OCI-M1 (cell line): ENCODE results near the gene VNN1.
A peak's percentile ranks its signal among the peaks of the same experiment; 100 is the strongest.
"Not testable (repeated sequence)": the region's sequence is repeated elsewhere in the genome, so short reads cannot be mapped to it uniquely, and the experiment has no call there.

Experiments used
- DNase-seq: peaks from one replicate; lab custom pipeline; 2025; lab: John Stamatoyannopoulos, UW

The VNN1 gene

GRCh38 chr6:132671295-132671694 lies 42.6 kb downstream of the VNN1 start:
- DNase-seq: no peak

DNA sequence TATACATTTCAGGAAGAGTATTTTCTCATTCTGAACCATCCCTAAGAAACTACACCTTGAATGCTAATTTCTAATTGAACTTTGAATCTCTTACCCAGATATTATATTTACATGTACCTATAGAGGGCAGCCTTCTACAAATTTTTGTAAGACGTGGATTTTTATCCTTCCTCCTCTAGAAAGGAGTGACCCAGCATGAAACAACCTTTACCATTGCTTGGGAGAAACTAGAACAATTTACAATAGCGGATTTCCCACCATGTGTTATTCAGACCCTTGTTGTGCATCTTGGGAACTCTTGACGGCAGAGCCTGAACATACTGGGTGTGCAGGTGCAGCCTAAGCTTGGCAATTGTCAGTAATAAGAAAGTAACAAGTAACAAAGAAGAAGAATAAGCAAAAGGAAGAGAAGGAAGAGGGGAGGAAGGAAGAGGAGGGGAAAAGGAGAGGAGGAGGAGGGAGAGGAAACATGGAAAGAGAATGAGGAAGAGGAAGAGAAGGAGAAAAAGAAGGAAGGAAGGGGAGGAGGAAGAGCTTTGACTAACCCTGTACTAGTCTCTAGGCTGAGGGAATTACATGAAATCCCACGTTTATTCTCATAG lies 44.1 kb downstream of the VNN1 start:
- peak; percentile 86 for DNase-seq

GRCh38 chr6:132666118-132666517 lies 47.7 kb downstream of the VNN1 start:
- DNase-seq: no peak

DNA sequence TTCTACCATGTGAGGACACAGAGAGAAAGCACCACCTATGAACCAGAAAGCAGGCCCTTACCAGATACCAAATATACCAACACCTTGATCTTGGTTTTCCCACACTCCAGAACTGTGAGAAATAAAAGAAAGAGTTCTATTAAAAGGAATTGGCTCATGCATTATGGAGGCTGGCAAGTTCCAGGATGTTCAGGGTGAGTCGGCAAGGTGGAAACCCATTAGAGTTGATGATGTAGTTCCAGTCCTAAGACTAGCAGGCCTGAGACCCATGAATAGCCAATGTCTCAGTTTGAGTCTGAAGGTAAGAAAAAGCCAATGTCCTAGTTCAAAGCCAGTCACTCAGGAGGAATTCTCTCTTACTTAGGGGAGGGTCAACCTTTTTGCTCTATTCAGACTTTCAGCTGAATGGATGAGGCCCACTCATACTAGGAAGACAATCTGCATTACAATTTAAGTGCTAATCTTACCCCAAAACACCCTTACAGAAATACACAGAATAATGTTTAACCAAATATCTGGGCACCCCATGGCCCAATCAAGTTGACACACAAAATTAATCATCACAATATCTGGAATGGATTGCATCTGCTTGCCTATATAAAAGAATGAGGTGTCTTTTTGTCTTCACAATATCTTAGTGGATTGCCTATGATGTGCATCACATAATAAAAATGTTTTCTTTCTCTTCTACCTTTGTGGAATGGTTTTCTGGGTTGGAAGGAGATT lies 49.4 kb downstream of the VNN1 start:
- no peak for DNase-seq

DNA sequence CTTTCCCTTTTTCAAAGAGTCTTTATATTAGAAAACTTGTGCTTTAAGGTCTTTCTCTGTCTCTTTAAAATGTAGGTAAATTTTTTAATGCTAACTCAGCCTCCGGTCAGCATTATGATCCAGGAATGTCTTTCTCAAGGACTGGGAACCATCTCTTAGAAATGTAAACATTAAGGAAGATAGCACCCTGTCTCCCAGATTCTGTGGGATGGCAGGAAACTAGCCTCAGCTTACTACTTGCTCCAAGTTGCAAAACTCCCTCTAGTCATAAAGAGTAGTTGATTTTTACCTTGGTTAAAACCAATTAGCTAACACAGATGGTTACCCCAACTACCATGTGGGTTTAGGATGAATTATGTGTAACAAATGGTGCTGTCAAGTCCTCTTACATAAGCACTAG lies 50.2 kb downstream of the VNN1 start:
- no peak for DNase-seq

GRCh38 chr6:132661906-132662305 lies 51.9 kb downstream of the VNN1 start:
- DNase-seq: no peak

GRCh38 chr6:132659082-132659481 lies 54.8 kb downstream of the VNN1 start, which contains the start of gene TAAR1:
Gene TAAR1 (minus strand): TSS chr6:132659182. CDS start chr6:132646003, 13,179 bp downstream.
- no peak for DNase-seq

DNA sequence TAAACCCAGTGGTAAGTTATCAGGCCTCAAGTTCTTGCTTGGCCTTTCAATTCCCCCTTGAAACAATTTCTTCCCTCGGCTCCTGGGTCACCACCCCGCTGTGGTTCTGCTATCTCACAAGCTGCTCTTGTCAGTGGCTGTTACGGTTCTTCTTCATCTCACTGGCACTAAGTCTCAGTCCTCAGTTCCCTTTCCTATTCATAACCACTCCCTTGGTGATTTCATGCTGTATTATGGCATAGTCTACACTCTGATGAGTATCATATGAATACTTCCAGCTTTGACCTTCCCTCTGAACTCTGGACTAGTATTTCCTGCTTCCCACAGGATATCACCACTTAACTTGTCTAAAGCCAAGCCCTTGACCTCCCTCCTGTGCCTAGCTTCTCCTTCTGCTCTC lies 62.8 kb downstream of the VNN1 start:
- peak; percentile 85 for DNase-seq

DNA sequence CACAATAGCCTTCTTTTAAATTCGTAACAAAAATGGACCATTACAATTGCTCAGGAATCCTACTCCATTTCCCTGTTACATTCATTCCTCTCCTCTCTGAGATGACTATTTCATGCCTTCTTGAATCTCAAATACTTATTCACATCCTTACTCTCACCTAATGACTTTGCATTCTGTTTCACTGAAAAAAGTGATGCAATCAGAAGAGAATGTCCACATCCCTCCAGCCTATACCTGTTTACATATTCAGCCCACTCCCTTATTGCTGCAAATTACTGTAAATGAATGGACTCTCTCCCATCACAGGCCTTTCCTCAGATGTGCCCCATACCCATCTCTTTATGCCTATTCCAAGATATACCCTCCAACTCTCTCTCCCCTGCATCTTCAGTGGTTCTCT lies 63.4 kb downstream of the VNN1 start:
- peak; percentile 47 for DNase-seq

DNA sequence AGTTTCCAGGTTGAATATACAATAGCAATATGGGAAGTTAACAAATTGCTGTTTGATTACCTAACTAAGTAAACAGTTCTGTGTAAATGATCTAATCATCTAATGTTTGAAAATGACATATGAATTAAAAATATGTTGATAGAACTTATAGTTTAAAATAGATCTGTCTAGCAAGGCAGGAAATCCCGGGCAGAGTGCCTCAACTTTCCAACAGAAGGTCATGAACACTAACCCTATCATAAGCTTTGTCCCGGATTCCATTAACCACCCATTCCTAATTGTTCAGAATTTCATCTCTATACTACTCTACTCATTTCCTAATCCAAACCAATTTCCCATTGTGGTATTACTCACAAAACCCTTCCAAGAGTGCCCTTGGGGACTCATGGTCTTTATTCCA lies 65.0 kb downstream of the VNN1 start:
- no peak for DNase-seq

DNA sequence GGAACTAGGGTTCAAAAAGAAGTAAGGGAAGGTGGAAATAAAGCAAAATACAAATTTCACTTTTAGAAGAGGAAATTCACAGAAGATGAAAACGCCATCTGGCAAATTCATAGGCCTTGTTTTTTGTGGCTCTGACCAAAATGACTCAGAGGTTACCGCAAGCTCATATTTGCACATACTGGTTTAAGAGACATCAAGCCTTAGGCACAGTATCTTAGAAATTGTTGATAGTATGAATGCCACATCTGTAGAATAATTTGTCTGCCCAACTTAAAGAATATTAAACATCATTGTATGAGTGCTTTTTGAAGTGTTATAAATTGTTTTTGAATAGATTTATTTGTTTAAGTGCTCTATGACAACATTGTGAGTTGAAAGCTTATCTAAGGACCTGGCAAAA lies 65.5 kb downstream of the VNN1 start:
- peak; percentile 81 for DNase-seq

GRCh38 chr6:132643547-132643946 lies 70.3 kb downstream of the VNN1 start:
- DNase-seq: no peak

GRCh38 chr6:132637135-132637534 lies 76.7 kb downstream of the VNN1 start:
- not testable (repeated sequence) for DNase-seq

- not testable (repeated sequence) for DNase-seq
These were observed 77.9 kb downstream of the VNN1 start for GRCh38 chr6:132635906-132636305.

DNA sequence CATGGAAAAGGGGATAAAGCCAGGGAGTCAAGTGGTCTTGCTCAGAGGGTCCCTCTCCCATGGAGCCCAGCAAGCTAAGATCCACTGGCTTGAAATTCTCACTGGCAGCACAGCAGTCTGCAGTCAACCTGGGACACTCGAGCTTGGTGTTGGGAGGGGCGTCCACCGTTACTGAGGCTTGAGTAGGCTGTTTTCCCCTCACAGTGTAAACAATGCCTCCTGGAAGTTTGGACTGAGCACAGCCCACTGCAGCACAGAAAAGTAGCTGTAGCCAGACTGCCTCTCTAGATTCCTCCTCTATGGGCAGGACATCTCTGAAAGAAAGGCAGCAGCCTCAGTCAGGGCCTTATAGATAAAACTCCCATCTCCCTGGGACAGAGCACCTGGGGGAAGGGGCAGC lies 78.6 kb downstream of the VNN1 start:
- not testable (repeated sequence) for DNase-seq

DNA sequence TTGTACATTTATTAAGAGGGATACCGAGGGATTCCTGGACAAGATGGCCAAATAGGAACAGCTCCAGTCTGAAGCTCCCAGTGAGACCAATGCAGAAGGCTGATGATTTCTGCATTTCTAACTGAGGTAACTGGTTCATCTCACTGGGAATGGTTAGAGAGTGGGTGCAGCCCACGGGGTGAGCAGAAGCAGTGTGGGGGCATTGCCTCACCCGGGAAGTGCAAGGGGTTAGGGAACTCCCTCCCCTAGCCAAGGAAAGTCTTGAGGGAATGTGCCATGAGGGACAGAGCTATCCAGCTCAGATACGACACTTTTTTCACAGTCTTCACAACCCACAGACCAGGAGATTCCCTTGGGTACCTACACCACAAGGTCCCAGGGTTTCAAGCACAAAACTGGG lies 79.1 kb downstream of the VNN1 start:
- DNase-seq: no peak

DNA sequence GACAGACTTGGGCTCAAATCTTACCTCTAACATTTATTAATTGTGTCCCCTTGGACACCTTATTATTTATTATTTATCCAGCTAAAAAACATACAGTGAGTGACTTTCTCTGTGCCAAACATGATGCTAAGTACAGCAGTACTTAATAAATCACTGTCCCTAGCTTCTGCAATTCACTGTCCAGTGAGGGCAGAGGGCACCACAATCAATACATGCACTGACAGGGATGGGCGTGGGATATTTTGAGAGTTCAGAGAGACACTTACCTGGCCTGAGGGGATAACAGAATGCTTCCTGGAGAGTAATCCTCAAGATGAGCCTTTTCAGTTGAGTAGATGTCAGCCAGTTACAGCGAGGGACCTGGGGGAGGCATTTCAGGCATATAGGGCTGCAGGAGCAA lies 80.5 kb downstream of the VNN1 start:
- DNase-seq: no peak
